ENCODE data around the gene PDRG1. TPM values are rescaled to one million over a fixed set of nuclear protein-coding genes. Genes with fewer than 3 reads are reported as not detected.

The PDRG1 gene
- total RNA-seq, 1 experiment from 2014 or later: 23.9 TPM

DNA sequence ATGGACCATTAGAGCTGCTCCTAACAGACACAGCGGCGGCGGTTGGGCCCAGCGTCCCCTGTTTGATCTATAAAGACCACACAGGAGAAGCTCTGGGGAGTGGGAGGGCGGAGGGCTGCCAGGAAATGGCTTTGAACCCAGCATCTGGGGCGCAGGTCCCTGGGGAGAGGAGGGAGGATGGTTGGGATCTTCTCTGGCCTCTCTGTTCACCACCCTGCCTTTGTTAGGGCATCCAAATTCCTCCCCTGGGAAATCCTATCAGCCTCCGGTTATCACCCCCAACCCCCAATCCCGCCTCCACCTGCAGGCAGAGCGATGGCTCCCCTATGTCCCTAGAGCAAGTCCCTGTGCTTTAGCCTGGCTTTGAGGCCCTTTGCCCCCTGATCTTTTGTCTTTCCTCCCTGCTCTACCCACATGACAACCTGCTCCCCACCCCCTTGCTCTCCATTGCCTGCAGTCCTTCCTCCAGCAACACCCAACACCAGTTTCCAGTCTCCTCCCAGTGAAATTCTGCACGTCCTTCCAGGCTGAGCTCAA is 23.2 kb upstream of the PDRG1 start:
- Histone ChIP-seq H3K9me3 (replicated peaks) (no peaks in the 10 kb centered on the region), H3K36me3 (no peaks in the 10 kb centered on the region), H3K27me3 (peaks cover 2% of the 10 kb centered on the region; the same call in 1 of the 2 replicates), H3K4me3 (no peak overlapping the region), H3K4me1 (no peaks in the 10 kb centered on the region), H3K27ac (no peak overlapping the region)
- DNase-seq: peak in 1 of 2 experiments; percentile 22

DNA sequence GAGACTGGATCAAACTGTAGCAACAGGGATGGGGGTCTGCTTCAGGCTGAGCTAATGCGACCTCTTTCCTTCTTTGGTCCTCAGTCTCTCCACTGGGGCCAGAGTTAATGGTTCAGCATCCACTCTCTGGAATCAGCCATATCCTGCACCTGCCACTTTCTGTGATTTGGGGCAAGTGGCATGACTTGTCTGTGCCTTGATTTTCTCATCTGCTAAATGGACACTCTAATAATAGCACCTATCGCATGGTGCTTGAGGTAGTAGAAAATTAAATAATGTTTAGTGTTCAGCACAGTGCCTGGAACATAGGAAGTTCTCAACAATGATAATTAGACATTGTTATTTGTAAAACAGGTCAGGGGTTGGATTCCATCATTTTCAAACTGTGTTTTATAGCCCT is 22.4 kb upstream of the PDRG1 start:
- Histone ChIP-seq H3K4me1 (no peaks in the 10 kb centered on the region), H3K27me3 (peaks cover 2% of the 10 kb centered on the region; the same call in 1 of the 2 replicates), H3K27ac (no peak overlapping the region), H3K36me3 (no peaks in the 10 kb centered on the region), H3K9me3 (replicated peaks) (no peaks in the 10 kb centered on the region), H3K4me3 (no peak overlapping the region)
- DNase-seq: no peak

DNA sequence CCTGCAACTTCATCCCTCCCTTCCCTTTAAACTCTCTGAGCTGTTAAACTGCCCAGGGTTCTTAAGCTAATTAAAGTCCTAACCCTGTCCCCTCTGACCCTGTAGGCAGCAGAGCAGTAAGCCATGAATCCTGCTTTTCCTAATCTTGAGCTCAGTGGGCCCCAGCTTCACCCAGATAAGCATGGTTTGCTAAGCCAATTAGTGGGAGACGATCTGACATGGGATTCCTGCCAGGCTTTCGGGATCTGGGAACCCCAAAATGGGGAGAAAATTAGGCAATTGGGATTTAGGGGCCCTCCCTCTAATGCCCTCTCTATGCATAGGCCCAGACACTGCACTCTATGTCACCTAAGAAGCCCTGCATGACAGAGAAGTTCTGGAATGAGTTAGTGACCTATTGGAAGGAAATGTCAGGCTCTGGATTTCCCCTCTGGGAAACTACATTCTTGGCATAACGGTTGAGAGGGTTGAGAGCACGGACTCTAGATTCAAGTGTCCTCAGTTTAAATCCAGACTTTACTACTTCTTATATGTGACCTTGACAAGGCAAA is 20.7 kb upstream of the PDRG1 start:
- Histone ChIP-seq H3K27me3 (peaks cover 2% of the 10 kb centered on the region; the same call in 1 of the 2 replicates), H3K36me3 (no peaks in the 10 kb centered on the region), H3K9me3 (replicated peaks) (no peaks in the 10 kb centered on the region), H3K4me1 (no peaks in the 10 kb centered on the region), H3K27ac (no peak overlapping the region), H3K4me3 (no peak overlapping the region)
- no peak for DNase-seq

DNA sequence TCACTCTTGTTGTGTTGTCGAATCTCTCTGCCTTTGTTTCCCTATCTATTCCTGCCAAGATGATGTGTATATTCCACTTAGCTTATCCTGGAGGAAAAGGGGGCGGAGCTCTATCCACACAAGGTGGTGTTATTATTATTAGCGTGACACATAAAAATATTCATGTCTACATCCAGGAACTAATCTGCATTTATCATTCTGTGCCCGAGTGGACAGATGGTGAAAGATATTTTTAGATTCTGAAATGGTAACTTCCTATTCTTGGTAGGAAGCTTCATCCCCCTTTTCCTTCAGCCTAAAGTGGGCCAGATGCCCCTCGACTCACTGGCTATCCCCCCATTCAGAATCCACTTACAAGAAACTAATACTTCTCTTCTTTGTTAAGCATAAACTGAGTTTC is 18.1 kb upstream of the PDRG1 start:
- Histone ChIP-seq H3K4me1 (no peaks in the 10 kb centered on the region), H3K27ac (no peak overlapping the region), H3K36me3 (no peaks in the 10 kb centered on the region), H3K9me3 (replicated peaks) (no peaks in the 10 kb centered on the region), H3K27me3 (0 out of 2 replicates have a peak, but pooled peaks cover 2% of the 10 kb centered on the region), H3K4me3 (no peak overlapping the region)
- DNase-seq: no peak

DNA sequence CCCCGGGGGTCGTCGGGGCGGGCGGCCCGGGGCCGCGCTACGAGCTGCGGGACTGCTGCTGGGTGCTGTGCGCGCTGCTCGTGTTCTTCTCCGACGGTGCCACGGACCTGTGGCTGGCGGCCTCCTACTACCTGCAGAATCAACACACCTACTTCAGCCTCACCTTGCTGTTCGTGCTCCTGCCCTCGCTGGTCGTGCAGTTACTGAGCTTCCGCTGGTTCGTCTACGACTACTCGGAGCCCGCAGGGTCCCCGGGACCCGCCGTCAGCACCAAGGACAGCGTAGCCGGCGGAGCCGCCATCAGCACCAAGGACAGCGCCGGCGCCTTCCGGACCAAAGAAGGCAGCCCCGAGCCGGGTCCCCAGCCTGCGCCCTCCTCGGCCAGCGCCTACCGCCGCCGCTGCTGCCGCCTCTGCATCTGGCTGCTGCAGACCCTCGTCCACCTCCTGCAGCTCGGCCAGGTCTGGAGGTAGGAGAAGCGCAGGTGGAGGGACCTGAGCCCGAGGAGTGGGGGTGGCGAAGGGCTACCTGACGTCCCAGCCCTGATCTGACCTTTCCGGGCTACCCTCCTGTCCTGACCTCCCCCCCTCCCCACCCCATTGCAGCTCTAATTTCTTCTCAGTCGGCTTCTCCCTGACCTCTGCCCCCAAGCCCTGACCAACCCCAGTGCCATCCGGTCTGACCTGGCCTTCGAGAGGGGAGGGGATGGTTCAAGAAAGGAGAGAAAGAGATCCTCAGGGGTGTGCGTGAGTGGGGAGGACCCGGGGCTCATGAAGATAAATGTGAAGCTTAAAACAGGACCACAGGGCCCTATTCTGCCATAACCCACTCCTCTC is 16.7 kb upstream of the PDRG1 start:
- no peaks in the 10 kb centered on the region for H3K4me1 ChIP-seq
- 0 out of 2 replicates have a peak, but pooled peaks cover 2% of the 10 kb centered on the region for H3K27me3 ChIP-seq
- DNase-seq: peak; percentile 83 to 87
- no peaks in the 10 kb centered on the region for H3K9me3 ChIP-seq (replicated peaks)
- H3K27ac ChIP-seq: no peak overlapping the region
- H3K36me3 ChIP-seq: no peaks in the 10 kb centered on the region
- H3K4me3 ChIP-seq: no peak overlapping the region

DNA sequence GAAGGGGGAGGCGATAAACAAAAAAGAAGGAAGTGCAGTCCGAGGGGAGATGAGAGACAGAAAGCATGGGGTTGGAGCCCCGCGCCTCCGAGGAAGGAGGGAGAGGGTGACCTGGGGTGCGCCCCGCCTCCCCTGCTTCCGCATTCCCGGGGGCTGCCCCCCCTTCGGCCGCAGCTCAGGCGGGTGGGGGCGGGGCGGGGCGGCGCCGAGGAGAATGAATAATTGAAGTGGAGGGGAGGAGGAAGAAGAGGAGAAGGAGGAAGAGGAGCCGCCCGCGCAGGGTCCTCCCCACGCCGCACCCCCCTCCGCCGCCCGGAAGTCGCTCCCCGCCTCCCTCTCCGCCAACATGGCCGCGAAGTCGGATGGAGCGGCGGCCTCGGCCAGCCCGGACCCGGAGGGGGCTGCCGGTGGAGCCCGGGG is 16.0 kb upstream of the PDRG1 start, which contains the start of gene XKR7:
Gene XKR7 (plus strand): TSS at position 322 of the 420 bp plus-strand sequence. CDS start 25 bp downstream, at position 347.
- Histone ChIP-seq H3K27me3 (0 out of 2 replicates have a peak, but pooled peaks cover 2% of the 10 kb centered on the region), H3K9me3 (replicated peaks) (no peaks in the 10 kb centered on the region), H3K4me3 (no peak within 1 kb of the TSS), H3K4me1 (no peaks in the 10 kb centered on the region), H3K36me3 (no peaks in the 10 kb centered on the region), H3K27ac (no peak within 1 kb of the TSS)
- DNase-seq: no peak

DNA sequence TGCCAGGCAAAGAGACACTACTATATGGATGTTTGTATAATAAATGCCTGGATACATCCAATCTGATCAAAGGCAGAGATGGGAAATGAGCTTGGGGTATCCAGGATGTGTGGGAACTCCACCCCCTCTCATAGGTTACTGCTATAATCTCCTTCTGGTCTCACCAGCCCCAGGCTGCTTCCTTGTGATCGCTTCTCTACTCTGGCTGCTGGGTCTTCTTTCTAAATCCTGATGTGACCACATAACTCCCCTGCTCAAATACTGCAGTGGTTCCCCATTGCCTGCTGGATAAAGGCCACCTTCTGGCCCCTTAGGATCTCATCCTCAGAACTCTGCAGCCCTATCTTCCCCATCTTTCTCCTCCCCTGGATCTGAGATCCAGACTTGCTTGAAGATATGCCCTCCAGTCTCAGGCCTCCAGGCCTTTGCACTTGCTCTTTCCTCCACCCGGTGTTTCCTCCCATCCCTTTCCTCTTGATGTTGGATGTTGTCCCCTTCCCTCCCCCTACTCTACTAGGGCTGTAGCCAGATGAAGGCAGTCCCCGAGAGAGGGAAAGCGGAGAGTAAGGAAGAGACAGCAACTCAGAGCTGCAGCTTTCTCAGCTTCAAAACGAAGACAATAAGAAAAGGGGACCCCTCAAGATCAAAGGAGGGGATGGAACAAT is 15.3 kb upstream of the PDRG1 start:
- DNase-seq: no peak
- H3K27me3 ChIP-seq: 0 out of 2 replicates have a peak, but pooled peaks cover 2% of the 10 kb centered on the region
- H3K27ac ChIP-seq: no peak overlapping the region
- H3K4me1 ChIP-seq: no peaks in the 10 kb centered on the region
- no peaks in the 10 kb centered on the region for H3K36me3 ChIP-seq
- no peaks in the 10 kb centered on the region for H3K9me3 ChIP-seq (replicated peaks)
- no peak overlapping the region for H3K4me3 ChIP-seq

DNA sequence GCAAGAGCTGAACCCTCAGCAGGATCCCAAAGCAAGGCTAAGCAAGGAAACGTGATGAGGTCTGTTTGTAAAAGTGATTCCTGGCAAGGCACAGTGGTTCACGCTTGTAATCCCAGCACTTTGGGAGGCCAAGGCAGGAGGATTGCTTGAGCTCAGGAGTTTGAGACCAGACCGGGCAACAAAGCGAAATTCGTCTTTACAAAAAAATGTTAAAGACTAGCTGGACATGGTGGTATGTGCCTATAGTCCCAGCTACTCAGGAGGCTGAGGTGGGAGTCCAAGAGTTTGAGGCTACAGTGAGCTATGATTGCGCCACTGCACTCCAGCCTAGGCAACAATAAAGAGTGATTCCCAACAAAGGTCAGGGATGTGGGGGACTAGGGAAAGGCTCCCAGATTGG is 12.0 kb upstream of the PDRG1 start:
- no peaks in the 10 kb centered on the region for H3K27me3 ChIP-seq
- no peak overlapping the region for H3K27ac ChIP-seq
- no peaks in the 10 kb centered on the region for H3K36me3 ChIP-seq
- DNase-seq: no peak
- H3K4me1 ChIP-seq: no peaks in the 10 kb centered on the region
- H3K4me3 ChIP-seq: no peak overlapping the region
- H3K9me3 ChIP-seq (replicated peaks): no peaks in the 10 kb centered on the region

DNA sequence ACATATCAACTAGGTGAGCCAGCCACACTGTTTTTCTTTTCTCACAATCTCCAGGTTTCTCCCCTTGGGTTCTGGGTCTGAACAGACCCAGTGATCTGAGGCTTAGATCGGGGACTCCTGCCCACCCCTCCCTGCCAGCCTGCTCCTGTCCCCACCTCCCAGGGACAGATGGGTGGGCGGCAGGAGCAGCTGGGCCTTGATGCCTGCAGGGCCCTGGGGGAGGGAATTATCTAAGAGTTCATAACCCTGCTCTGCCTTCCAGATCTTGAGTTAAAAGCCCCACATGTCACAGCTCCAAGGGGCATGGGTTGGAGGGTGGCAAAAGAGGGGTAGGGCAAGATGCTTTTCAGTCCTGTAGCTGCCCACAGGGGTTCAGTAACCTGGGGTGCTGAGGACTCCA is 10.9 kb upstream of the PDRG1 start:
- no peaks in the 10 kb centered on the region for H3K9me3 ChIP-seq (replicated peaks)
- no peaks in the 10 kb centered on the region for H3K4me1 ChIP-seq
- H3K27ac ChIP-seq: no peak overlapping the region
- H3K4me3 ChIP-seq: no peak overlapping the region
- no peaks in the 10 kb centered on the region; the same call in 1 of the 2 replicates for H3K27me3 ChIP-seq
- no peak for DNase-seq
- H3K36me3 ChIP-seq: no peaks in the 10 kb centered on the region

DNA sequence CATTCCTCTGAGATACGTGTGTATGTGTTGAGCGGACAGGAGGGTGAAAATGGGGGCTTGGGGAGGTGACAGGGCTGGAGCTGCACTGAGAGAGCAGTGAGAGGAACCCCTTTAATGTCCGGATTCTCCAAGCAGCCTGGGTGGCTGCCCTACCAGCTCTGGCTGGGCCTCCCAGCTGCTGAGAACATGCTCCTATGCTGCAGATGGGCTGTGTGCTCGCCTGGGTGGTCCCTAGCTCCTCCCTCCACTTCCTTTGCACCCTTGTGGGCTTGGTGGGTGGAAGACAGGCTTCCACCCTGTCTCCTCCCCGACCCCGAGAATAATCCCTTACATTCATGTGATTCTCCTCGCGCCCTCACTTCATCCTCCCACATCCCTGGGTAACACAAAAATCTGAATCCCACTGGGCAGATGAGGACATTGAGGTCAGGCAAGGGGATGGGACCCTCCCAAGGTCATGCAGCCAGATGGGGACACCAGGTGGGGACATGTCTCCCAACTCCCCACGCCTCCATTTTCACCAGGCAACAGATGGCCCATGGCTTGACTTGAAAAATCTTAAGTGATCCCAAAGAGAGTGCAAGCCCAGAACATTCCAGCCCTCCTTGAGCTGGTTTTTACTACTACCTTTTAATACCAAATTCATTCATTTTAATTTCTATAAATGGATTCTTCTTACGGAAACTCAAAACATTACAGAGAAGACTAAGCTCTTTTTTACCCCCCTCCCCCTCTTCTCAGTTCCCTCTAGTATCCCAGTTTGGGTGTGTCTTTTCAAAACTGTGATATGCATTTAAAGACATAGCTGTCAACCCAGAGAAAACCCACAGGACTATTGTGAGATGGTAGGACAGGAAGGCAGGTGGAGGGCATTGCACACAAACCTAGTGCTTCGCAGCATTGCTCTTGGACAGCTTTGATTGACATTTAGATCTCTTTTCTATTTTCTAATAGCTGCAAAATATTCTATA is 5.0 kb upstream of the PDRG1 start:
- no peaks in the 10 kb centered on the region; the same call in 1 of the 2 replicates for H3K27me3 ChIP-seq
- no peaks in the 10 kb centered on the region for H3K36me3 ChIP-seq
- H3K4me3 ChIP-seq: no peak overlapping the region
- H3K27ac ChIP-seq: no peak overlapping the region
- H3K4me1 ChIP-seq: peaks cover 7% of the 10 kb centered on the region; the same call in 1 of the 2 replicates
- H3K9me3 ChIP-seq (replicated peaks): no peaks in the 10 kb centered on the region
- DNase-seq: peak; percentile 71 to 76

DNA sequence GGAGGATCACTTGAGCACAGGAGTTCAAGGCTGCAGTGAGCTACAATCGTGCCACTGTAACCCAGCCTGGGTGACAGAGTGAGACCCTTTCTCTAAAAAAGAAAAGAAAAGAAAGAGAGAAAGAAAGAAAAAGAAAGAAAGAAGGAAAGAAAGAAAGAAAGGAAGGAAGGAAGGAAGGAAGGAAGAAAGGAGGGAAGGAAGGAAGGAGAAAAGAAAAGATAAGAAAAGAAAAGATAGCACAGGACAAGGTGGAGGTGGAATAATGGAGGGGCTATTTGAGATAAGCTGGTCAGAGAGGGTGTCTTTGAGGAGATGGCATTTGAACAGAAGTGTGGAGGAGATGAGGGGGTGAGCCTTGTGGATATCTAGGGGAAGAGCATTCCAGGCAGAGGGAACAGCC is 2.7 kb upstream of the PDRG1 start:
- peaks cover 12% of the 10 kb centered on the region; the same call in 1 of the 2 replicates for H3K4me1 ChIP-seq
- no peaks in the 10 kb centered on the region; the same call in 1 of the 2 replicates for H3K27me3 ChIP-seq
- H3K9me3 ChIP-seq (replicated peaks): no peaks in the 10 kb centered on the region
- DNase-seq: no peak
- no peak overlapping the region for H3K27ac ChIP-seq
- H3K36me3 ChIP-seq: 0 out of 2 replicates have a peak, but pooled peaks cover 5% of the 10 kb centered on the region
- H3K4me3 ChIP-seq: no peak overlapping the region

DNA sequence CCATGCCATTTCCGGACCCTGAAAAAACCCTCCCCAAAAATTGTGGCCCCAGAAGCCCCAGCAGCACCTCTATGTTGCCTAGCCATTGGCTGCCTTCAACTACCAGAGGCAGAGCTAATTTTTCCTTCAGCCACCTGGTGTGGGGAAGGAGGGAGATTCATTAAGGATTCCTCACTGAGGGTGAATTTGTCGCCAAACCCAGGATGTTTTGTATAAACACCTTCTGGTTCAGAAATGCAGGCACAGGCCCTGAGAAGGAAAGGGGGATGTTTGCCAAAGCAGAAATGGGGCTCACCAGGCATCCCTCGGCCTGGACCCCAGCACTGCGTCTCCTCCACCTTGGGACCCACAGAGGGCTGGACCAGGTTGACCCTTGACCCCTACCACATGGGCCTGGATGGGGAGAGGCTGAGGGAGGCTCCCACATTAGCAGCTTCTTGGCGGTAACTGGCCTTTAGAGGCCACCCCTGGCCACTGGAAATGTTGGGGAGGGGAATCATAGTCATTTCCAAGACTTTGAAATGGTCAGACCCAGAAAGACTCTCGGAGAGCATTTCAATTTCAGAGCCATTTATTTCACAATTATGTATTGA is 1.8 kb upstream of the PDRG1 start:
- no peaks in the 10 kb centered on the region; the same call in 1 of the 2 replicates for H3K27me3 ChIP-seq
- H3K36me3 ChIP-seq: peaks cover 13% of the 10 kb centered on the region
- DNase-seq: no peak
- H3K4me3 ChIP-seq: no peak overlapping the region
- H3K4me1 ChIP-seq: peaks cover 12% of the 10 kb centered on the region; the same call in 1 of the 2 replicates
- H3K9me3 ChIP-seq (replicated peaks): no peaks in the 10 kb centered on the region
- no peak overlapping the region for H3K27ac ChIP-seq

DNA sequence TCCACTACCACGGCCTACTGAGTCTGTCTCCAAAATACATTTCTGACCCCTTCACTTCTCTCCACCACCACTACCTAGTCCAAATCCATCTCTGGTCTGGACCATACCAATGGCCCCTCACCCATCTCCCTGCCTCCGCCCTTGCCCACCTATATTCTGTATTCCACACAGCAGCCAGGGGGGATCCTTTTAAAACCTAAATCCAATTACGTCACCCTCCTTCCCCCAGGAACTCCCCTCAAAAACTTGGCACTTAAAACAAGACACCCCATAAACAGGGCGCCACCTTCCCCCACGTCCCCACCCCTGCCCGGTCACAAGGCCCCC is 680 bp downstream of the PDRG1 start:
- H3K36me3 ChIP-seq: peaks cover 37% of the 10 kb centered on the region
- peak overlapping the region; percentile 84 for H3K4me3 ChIP-seq
- no peak for DNase-seq
- no peaks in the 10 kb centered on the region for H3K27me3 ChIP-seq
- no peaks in the 10 kb centered on the region for H3K9me3 ChIP-seq (replicated peaks)
- H3K27ac ChIP-seq: peak overlapping the region; percentile 44
- peaks cover 7% of the 10 kb centered on the region; the same call in 1 of the 2 replicates for H3K4me1 ChIP-seq
